Muscle of leg (tissue), 11 donors: ENCODE results near the gene TSPOAP1. TPM values are rescaled to one million over a fixed set of nuclear protein-coding genes. Genes with fewer than 3 reads are reported as not detected.

ENCODE experiments used
- DNase-seq: peaks from one replicate; pipeline ENCODE4 v3.0.0; 2013
- H3K27ac ChIP-seq: one replicate; pipeline ENCODE4 v1.5.1; 2013; ENCODE audit warnings: mild to moderate bottlenecking, low read length, control low read depth
- H3K27me3 ChIP-seq: one replicate; pipeline ENCODE4 v1.6.1; 2013; ENCODE audit warnings: low read length; ENCODE audit not compliant: control insufficient read depth, insufficient read depth
- H3K36me3 ChIP-seq: one replicate; pipeline ENCODE4 v1.6.1; 2013; ENCODE audit warnings: low read length; ENCODE audit not compliant: control insufficient read depth, insufficient read depth
- H3K4me1 ChIP-seq: one replicate; pipeline ENCODE4 v1.6.1; 2013; ENCODE audit warnings: low read length; ENCODE audit not compliant: control insufficient read depth, insufficient read depth
- H3K4me3 ChIP-seq: one replicate; pipeline ENCODE4 v1.5.1; 2013; ENCODE audit warnings: low read length, control low read depth
- H3K9me3 ChIP-seq: replicated peaks from 2 replicates; pipeline ENCODE4 v1.6.1; 2013; ENCODE audit warnings: low read depth, low read length; ENCODE audit not compliant: control insufficient read depth
- WGBS: methylation state at CpG from one replicate; pipeline ENCODE4 v1.1.5; 2013; ENCODE audit warnings: missing lambda C conversion rate; ENCODE audit not compliant: insufficient coverage; 5-methylcytosine and 5-hydroxymethylcytosine counted together
- polyA plus RNA-seq, 8 donors: library from polyadenylated mRNA; unstranded; fragments of 120-200 nt; gene quantifications; one replicate each; pipeline versions ENCODE4 v1.2.1 to v1.2.3, GENCODE V29; 2013; ENCODE audit warnings: inconsistent platforms in 1 of 8, low replicate concordance in 1 of 8; ENCODE audit not compliant: insufficient read length in 8 of 8, insufficient read depth in 1 of 8
- total RNA-seq: library from RNA; stranded (reverse); fragments of 120-200 nt; gene quantifications from one replicate; pipeline ENCODE4 v1.2.4, GENCODE V29; 2013

Gene TSPOAP1
- total and polyA plus RNA-seq, 9 donors: 3.6 to 7.4 (median 4.8) TPM

GRCh38 chr17:58371300-58371950 is 42.8 kb upstream of the TSPOAP1 start:
- no peaks in the 10 kb centered on the region for H3K4me1 ChIP-seq
- 72% methylated on average over 4 of the region's 6 CpGs for WGBS
- no peak overlapping the region for H3K27ac ChIP-seq

GRCh38 chr17:58370716-58371115 is 42.1 kb upstream of the TSPOAP1 start:
- WGBS: 81% methylated on average over 8 of the region's 9 CpGs
- Histone ChIP-seq H3K27me3 (peaks cover 4% of the 10 kb centered on the region), H3K27ac (no peak overlapping the region), H3K4me1 (no peaks in the 10 kb centered on the region), H3K4me3 (no peak overlapping the region), H3K9me3 (no peaks in the 10 kb centered on the region), H3K36me3 (no peaks in the 10 kb centered on the region)
- no peak for DNase-seq

More at GRCh38 chr17:58371300-58371950, 42.8 kb upstream of the TSPOAP1 start:
- no peaks in the 10 kb centered on the region for H3K36me3 ChIP-seq
- H3K4me3 ChIP-seq: no peak overlapping the region
- no peaks in the 10 kb centered on the region for H3K9me3 ChIP-seq
- H3K27me3 ChIP-seq: peaks cover 4% of the 10 kb centered on the region
- no peak for DNase-seq

GRCh38 chr17:58370309-58370708 is 41.7 kb upstream of the TSPOAP1 start:
- no peak for DNase-seq
- Histone ChIP-seq H3K36me3 (no peaks in the 10 kb centered on the region), H3K27ac (no peak overlapping the region), H3K27me3 (peaks cover 4% of the 10 kb centered on the region), H3K4me1 (no peaks in the 10 kb centered on the region), H3K9me3 (no peaks in the 10 kb centered on the region), H3K4me3 (no peak overlapping the region)
- 83% methylated on average over 1 of the region's 5 CpGs for WGBS

GRCh38 chr17:58369214-58370031 is 40.8 kb upstream of the TSPOAP1 start:
- Histone ChIP-seq H3K27me3 (peaks cover 8% of the 10 kb centered on the region), H3K4me3 (no peak overlapping the region), H3K9me3 (no peaks in the 10 kb centered on the region), H3K27ac (no peak overlapping the region), H3K36me3 (no peaks in the 10 kb centered on the region), H3K4me1 (no peaks in the 10 kb centered on the region)
- DNase-seq: no peak
- WGBS: 60% methylated on average over 1 of the region's 5 CpGs

GRCh38 chr17:58368860-58369213 is 40.2 kb upstream of the TSPOAP1 start:
- Histone ChIP-seq H3K4me3 (no peak overlapping the region), H3K27ac (no peak overlapping the region), H3K9me3 (no peaks in the 10 kb centered on the region), H3K36me3 (no peaks in the 10 kb centered on the region), H3K4me1 (no peaks in the 10 kb centered on the region), H3K27me3 (peaks cover 9% of the 10 kb centered on the region)
- no CpG with 5 or more reads among the region's 3 CpGs for WGBS
- no peak for DNase-seq

- H3K4me1 ChIP-seq: no peaks in the 10 kb centered on the region
- H3K27me3 ChIP-seq: peaks cover 13% of the 10 kb centered on the region
- no peak overlapping the region for H3K27ac ChIP-seq
- H3K36me3 ChIP-seq: no peaks in the 10 kb centered on the region
- no CpG with 5 or more reads among the region's 3 CpGs for WGBS
- no peak overlapping the region for H3K4me3 ChIP-seq
- DNase-seq: no peak
- H3K9me3 ChIP-seq: no peaks in the 10 kb centered on the region
Measured at GRCh38 chr17:58367461-58367860, 38.9 kb upstream of the TSPOAP1 start.

- no peaks in the 10 kb centered on the region for H3K4me1 ChIP-seq
- no peak for DNase-seq
- no peaks in the 10 kb centered on the region for H3K9me3 ChIP-seq
- WGBS: 57% methylated on average over 1 of the region's 5 CpGs
- peaks cover 13% of the 10 kb centered on the region for H3K27me3 ChIP-seq
- H3K36me3 ChIP-seq: no peaks in the 10 kb centered on the region
- no peak overlapping the region for H3K4me3 ChIP-seq
- H3K27ac ChIP-seq: no peak overlapping the region
Measured at GRCh38 chr17:58365980-58366595, 37.5 kb upstream of the TSPOAP1 start.

- Histone ChIP-seq H3K27me3 (peaks cover 13% of the 10 kb centered on the region), H3K4me1 (peaks cover 2% of the 10 kb centered on the region), H3K36me3 (no peaks in the 10 kb centered on the region), H3K4me3 (no peak overlapping the region), H3K9me3 (no peaks in the 10 kb centered on the region), H3K27ac (no peak overlapping the region)
- DNase-seq: no peak
Measured at GRCh38 chr17:58365185-58365979, 36.8 kb upstream of the TSPOAP1 start.

- no peak for DNase-seq
- 15% methylated on average over 3 of the region's 7 CpGs for WGBS
- peaks cover 13% of the 10 kb centered on the region for H3K27me3 ChIP-seq
- peaks cover 3% of the 10 kb centered on the region for H3K4me1 ChIP-seq
- H3K4me3 ChIP-seq: no peak overlapping the region
- H3K27ac ChIP-seq: no peak overlapping the region
- H3K36me3 ChIP-seq: no peaks in the 10 kb centered on the region
- H3K9me3 ChIP-seq: no peaks in the 10 kb centered on the region
Measured at GRCh38 chr17:58364270-58364942, 35.8 kb upstream of the TSPOAP1 start.
